GM21526 (cell line): ENCODE measurements around the gene KIFC3.
"Not testable (repeated sequence)": the region's sequence is repeated elsewhere in the genome, so short reads cannot be mapped to it uniquely, and the experiment has no call there.

ENCODE experiments used
- ATAC-seq: cut with Tn5 transposase; IDR thresholded peaks from one replicate; pipeline ENCODE4 v1.9.1; 2021; ENCODE audit warnings: moderate library complexity; ENCODE audit not compliant: unreplicated experiment, low FRiP score

Gene KIFC3

DNA sequence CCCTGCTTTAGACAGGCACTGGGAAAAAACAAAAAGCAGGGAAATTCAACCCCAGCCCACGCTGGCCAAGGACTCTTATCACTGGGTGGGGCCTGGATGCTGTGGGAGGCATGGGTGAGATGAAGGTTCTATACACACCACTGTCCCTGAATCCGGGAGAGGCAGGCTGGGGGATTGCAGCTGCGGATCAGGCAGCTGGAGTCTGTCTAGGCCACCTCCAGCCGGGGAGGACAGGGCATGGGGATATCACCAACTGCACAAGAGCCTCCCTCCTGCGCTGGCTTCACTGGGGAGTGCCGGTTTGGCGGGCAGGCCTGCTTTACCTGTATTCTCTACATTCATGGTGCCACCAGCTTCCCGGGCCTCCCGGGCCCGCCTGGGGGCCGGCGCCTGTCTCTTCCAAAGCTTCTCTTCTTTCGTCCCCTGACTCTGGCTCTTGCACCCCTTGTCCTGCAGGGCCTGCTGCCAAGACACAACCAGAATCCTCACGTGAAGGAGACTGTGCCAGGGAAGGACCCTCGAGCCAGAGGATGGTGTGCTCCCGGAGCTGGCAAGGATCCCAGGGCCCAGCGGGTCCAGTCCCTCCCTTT, 13.9 kb downstream of the KIFC3 start:
- no peak for ATAC-seq

DNA sequence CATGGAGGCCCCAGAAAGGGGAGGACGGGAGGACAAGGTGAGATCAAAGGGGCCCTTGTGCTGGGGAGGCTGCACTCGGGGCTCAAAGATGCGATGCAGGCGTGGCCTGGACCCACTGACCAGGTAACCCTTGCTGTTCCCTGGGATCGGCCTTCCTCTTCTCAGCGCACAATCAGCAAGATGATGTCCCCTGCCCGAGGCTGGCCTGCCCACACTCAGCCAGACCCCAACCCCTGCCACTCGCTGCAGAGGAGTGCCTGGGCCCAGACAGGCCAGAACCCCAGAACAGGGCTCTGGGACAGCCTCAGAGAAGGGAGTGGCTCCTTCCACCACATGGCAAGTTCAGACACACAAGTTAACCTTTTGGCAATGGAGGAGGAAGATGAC, 14.8 kb downstream of the KIFC3 start:
- no peak for ATAC-seq

DNA sequence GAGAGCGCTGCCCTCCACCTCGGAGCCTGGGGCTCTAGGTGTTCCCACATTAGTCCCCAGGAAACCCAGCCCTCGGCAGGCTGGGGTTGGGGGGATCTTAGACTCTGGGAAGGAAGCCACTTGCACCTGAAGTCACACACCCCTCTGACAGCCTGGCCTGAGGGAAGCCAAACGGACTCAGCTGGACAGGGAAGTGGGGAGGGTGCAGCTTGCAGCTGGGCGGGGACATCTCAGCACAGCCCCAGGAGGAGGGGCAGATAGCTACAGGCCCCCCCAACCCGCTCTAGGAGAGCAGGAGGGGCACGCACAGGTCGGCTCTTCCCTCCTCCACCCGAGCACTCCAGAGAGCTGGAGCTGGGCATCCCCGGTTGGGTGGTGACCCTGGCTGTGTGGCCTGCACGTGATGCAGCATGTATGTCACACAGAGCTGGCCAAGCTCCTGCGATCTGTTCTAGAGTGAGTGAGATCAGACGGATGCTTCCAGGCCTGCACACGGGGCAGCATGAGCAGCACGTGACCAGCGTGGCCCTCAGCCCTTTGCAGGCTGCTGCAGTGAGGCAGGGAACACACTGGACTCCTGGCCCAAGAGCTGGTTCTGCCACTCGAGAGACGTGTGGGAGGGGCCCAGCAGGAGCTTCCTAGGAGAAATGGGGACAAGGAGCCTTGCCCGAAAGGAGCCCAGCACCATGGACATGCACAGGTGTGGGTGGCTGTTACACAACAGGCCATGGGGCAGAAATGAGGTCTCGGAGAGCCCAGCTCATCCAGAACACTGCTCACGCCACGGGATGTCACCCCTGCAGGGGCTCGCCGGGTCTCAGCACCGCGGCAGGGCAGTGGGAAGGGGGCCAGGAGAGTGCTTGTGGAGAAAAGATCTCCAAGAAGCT, 15.4 kb downstream of the KIFC3 start:
- ATAC-seq = no peak

DNA sequence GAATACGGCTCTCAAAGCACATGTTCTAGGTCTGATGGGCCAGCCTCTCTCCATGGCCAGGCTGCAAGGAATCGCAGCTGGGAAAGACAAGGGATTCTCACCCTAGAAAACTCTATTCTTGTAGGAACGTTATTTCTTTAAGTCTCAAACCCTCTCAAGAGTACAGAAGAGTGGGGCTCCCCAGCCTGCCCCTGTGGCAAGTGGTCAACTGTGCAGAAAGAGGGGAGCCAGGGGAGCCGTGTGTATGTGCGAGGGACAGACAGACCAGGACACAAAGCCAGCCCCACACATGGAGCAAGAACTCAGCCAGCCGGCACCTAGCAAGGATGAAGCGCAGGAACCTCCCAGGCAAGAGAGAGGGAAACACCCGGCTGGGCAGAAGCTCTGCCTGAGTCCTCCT, 16.4 kb downstream of the KIFC3 start:
- ATAC-seq = no peak

DNA sequence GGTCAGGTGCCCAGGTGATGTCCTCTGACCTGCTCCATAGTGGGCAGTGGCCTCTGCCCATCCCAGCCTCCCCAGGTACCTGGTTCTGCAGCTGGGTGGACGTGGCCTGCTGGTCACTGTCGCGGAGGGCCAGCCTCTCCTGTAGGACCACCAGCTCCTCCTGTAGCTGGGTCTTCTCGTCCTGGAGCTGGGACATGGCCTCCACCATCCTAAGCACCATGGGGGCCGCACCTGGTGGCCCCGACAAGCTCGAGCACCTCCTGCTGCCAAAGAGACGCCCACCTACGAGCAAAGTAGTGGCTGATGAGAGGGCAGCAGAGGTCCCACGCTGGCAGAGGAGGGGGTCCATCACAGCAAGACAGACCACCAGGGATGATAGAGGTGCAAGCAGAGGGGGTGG, 16.9 kb downstream of the KIFC3 start:
- no peak for ATAC-seq

DNA sequence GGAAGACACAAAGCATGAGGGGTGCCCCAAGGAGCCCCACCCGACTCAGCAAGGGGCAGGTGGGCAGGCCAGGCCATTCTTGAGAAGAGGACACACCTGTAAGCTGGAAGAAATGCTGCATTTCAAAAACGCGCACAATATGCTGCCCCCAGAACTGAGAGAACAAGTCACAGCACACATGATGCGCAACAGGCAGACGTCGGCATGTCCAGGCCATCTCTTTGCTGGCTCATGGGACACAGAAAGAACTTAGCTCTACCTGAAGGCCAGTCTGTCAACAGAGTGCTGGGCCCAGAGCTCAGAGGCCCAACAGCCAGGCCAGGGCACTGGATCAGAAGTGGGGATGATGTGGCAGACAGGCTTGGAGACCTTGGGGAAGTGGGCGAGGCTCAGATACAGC, 18.0 kb downstream of the KIFC3 start:
- no peak for ATAC-seq

DNA sequence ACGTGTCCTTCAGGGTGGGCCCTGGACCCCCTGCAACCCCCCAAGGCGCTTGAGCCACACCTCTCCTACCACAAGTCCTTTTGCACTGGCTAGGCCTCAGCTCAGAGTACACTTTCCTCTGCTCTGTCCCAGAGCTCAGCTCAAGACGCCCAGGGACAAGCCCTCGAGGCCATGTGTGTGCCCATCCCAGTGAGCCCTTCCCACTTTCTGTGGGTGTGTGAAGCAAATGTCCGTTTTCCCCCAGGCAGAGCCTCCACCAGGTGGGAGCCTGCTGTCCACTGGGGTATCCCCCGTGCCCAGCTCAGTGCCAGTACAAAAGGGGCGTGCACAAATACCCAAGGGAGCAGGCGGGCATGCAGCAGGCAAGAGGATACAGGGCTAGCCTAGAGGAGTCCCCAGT, 18.4 kb downstream of the KIFC3 start:
- ATAC-seq = no peak

DNA sequence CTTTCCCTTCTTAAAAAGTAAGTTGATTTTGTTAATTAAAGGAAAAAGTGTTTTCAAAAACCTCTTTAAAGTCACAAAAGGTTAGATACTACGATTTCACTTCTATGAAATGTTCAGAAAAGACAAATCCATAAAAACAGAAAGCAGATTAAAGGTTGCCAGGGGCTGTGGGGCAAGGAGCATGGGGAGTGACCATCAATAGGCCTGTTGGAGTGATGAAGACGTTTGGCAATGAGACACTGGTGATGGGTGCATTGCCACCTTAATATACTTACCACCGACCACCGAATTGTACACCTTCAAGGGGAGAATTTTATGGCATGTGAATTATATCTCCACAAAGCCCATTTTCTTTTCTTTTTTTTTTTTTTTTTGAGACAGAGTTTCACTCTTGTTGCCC, 19.2 kb downstream of the KIFC3 start:
- no peak for ATAC-seq

DNA sequence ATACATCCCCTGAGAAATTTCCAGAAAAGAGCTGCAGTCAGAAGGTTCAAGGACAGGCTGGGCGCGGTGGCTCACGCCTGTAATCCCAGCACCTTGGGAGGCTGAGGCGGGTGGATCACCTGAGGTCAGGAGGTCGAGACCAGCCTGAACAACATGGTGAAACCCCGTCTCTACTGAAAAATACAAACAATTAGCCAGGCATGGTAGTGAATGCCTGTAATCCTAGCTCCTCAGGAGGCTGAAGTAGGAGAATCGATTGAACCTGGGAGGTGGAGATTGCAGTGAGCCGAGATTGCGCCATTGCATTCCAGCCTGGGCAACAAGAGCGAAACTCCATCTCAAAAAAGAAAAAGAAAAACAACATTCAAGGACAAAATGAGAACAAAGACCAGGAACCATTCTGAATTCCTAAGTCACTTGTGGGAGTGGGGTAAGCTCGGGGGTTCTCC, 19.7 kb downstream of the KIFC3 start:
- ATAC-seq = not testable (repeated sequence)

DNA sequence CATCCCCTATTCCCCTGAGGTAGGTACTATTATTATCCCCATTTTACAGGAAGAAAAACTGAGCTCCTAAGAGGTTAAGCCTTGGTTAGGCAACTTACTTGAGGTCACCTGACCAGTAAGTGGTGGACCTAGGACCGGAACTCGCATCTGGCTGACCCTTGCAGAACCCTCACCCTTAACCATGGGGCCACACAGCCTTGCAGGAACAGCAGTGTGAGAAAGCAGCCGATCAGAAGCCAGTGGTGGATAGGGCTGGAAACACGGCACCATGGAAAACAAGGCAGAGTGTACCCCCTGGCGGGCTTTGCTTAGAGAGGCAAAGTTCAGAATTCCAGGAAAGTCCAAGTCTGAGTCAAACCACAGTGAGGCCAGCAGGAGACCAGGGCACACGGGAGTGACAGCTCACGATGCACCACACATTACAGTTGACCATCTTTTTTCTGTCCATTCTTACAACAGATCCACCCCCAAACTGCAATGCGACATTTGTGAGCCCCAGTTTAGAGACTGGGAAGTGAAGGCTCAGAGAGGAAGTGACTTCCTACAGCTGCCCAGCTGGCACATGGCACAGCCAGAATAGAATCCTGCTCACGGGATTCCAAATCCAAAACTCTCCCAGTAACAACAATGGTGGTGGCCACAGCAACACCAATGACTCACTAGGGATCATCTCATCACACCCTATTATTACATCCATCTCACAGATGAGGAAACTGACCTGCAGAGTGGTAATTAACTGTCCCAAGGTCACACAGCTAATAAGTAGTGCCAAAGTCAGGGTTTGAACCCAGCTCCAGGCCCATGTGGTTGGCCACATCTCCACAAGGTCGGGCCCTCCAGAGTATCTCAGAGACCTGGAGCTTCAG, 20.3 kb downstream of the KIFC3 start:
- ATAC-seq = no peak

DNA sequence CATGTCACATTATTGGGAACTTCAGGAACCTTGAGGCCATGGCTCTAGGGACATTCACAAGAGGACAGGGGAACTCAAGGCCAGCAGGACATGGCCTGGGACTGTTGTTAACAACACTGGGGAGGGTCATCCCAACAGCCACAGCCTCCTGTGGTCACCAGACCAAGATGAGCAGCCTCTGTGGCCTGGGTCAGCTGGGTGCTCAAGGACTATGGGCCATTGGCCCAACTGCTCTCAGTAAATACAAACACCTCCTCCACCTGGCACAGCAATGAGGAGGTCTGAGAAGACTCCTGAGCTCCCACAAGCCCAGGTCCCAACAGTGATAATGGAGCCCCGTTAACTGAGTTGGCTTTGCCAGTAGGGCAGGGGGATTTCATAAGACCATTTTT, 20.9 kb downstream of the KIFC3 start:
- ATAC-seq = no peak

DNA sequence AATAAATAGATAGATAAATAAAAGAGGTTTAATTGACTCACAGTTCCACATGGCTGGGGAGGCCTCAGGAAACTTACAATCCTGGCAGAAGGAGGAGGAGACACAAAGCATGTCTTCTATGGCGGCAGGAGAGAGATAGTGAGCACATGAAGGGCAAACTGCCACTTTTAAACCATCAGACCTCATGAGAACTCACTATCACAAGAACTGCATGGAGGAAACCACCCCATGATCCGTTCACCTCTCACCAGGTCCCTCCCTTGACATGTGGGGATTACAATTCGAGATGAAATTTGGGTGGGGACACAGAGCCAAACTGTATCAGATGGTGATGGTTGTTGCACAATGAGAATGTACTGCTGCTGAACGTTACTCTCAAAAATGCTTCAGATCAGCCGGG, 22.5 kb downstream of the KIFC3 start:
- ATAC-seq = not testable (repeated sequence)

DNA sequence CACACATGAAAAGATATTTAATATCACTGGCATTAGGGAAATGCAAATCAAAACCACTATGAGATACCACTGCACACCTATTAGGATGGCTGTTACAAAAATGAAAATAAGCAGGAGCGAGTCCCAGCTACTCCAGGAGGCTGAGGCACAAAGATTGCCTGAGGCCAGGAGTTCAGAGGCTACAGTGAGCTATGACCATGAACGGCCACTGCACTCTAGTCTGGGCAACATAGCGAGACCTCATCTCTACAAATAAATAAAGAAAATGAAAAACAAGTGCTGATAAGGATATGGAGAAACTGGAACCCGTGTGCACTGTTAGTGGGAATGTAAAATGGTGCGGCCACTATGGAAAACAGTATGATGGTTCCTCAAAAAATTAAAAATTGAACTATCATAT, 23.6 kb downstream of the KIFC3 start:
- ATAC-seq = no peak

DNA sequence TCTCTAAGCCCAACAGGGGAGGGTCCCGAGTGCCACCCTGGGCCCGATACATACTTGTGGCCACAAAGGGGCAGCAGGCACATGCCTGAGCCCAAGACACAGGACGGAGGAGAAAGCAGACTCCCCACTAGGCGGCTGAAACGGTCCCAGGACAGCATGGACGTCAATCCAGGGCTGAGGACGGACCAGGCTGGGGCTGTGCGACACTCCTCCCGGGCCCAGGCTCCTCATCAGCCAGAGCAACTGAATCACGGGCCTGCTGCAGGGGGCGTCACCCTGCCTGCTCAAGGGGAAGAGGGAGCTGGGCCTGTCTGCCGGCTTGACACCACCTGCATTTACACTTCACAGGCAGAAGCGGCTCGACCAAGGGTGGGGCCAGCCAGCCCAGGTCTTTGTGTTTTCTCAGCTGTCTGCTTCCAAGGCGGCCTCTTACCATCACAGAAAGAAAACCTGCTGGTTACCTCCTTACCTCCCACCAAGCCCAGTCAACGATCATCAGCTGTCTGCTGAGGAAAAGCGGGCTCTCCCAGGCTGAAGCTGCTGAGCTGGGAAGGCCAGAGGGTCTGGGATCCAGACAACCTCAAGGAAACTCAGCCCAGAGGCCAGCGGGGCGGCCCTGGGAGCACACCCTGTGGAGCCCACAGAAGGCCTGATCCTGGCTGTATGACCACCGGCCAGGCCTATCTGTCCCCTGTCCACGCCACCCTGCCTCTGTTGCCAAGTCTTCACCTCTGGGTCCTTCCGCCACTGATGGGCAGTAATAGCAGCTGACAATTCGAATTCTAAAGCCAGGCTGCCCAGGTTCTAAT, 26.4 kb downstream of the KIFC3 start:
- no peak for ATAC-seq

DNA sequence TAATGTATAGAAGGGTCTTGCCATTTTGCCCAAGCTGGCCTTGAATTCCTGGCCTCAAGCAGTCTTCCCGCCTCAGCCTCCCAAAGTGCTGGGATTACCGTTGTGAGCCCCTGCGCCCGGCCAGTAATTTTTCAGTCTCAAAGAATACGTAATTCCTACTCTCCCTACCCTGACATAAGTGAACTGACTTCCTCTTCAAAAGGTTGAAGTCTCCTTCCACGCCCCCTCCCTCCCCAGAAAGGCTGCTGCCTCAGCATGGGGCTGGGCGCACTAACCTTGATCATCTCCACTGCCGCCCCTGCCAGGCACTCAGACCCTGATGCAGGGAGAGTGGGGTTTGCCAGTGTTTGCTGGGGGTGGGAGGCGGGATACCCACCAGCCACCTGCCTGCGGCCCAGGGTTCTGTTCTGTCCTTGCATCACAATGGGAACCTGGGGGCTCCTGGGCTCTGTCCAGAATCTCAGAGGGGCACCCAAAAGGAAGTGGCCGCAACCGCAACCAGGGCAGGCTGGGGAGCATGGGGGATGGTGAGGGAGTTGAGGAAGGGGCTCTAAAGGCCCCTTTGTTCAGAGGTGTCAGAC, 27.5 kb downstream of the KIFC3 start:
- no peak for ATAC-seq

DNA sequence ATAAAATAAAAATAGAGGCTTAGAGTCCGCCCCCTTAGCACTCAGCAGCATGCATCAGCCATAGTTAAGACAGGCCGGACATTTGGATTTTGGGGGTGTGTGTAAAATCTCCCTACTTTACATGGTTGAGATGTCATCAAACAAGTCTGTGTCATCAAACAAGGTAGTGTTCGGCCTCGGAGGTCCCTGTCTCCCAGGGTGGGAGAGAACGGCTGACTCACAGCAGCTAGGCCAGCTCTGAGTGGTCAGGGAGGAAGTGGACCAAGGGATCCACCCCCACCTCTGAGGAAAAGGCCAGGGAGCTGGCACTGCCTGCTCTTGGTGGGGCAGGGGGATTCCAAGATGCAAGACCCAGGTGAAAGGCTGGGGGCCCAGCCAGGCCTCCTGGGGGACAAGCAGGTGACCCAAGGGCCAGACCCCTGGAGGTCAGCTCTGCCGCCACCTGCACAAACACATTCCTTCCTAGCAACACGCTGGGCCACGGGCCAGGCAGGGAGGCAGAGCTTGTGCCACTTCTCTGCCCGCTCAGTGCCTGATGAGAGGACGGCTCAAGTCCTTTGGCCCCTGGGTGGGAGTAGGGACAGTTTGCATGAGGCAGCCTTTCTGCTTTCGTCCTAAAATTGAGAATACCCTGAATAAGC, 28.5 kb downstream of the KIFC3 start:
- ATAC-seq = no peak

DNA sequence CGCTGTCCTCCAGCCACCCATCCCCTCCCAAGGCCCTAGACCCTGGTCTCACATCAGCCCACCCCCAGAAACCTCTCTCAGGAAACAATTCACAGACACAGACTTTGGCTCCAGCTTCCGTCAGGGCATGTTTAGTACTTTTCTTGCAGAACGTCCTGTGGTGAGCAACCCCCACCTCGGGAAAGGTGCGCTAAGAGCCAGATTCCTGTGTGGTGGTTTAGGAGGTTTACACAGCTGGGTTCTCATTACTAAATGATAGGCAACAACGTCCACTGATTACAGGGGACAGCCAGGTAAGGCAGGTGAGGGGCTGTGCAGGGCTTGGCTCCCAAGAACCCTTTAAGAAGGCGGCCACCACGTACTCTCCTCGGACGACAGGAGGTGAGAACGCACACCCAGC, 29.3 kb downstream of the KIFC3 start:
- ATAC-seq = no peak

DNA sequence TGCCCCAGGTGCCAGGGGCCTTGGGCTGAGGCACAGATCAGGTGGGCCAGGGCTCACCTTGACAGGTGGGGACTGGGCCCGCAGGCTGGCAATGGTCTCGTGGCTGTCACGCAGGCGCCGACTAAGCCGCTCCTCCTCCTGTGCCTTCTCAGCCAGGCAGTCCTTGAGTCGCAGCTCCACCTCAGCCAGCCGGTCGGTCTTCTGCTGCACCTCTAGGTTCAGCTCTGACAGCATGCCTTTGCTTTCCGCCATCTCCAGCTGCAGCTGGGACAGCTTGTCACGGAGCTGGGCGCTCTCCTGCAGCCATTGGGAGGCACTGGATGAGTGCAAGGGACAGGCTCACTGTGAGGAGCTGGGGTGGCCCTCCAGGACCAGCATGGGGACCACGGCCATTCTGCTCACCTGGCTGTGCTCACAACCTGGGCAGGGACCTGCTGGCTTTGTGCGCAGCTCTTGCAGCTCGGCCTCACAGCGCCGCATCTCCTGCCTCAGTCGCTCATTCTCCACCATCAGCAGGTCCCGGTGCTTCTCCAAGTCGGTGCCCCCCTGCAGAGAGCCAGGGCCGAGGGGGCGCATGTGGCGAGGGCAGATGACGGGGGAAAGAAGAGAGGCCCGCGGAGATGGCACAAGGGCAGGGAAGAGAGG, 31.0 kb downstream of the KIFC3 start:
- ATAC-seq = no peak

DNA sequence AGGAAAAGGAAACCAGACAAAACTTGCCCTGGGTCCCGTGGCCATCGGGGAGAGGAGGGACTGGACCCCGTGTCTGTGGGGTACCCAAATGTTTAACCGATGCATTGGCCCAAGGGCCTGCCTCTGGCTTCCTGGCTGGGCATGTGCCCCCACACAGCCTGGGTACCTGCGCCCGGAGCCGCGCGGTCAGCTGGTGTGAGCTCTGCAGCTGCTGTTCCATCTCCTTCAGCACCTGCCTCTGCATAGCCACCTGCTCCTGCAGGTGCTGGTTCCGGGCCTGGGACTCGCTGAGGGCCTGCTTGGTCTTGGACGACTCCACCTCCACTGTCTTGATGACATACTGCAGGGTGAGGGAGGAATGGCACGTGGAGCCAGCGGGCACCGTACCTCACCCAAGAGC, 31.9 kb downstream of the KIFC3 start:
- ATAC-seq = no peak
